SK-N-SH treated with all-trans-retinoic acid at 6 μM for 48 hours (cell line): Measurements from ENCODE around the gene DNAH7.

Experiments used
- CSDC2 ChIP-seq: fragments of 250-450 bp; sonication (Bioruptor Pico); IDR thresholded peaks from 2 replicates; pipeline ENCODE4 v1.5.0; 2020; ENCODE audit warnings: mild to moderate bottlenecking, moderate library complexity
- ISL1 ChIP-seq: fragments of 250-450 bp; sonication (Bioruptor Pico); IDR thresholded peaks from 2 replicates; pipeline ENCODE4 v2.1.2; 2022; ENCODE audit warnings: mild to moderate bottlenecking, moderate library complexity
- RARB ChIP-seq: fragments of 250-450 bp; sonication (Bioruptor Pico); IDR thresholded peaks from 2 replicates; pipeline ENCODE4 v1.8.0; 2021; ENCODE audit warnings: mild to moderate bottlenecking, moderate library complexity
- TCF4 ChIP-seq: fragments of 250-450 bp; sonication (Bioruptor Pico); IDR thresholded peaks from 2 replicates; pipeline ENCODE4 v1.8.0; 2021; ENCODE audit warnings: mild to moderate bottlenecking, moderate library complexity, borderline replicate concordance
- ZC3H10 ChIP-seq: fragments of 250-450 bp; sonication (Bioruptor Pico); IDR thresholded peaks from 2 replicates; pipeline ENCODE4 v1.5.1; 2021; ENCODE audit warnings: mild to moderate bottlenecking, moderate library complexity
- ZNF565 ChIP-seq: fragments of 450-650 bp; formaldehyde crosslinking; conservative IDR thresholded peaks from 2 replicates; pipeline ENCODE4 v1.5.0; 2020; ENCODE audit warnings: low read depth, mild to moderate bottlenecking, moderate library complexity
- TF ChIP-seq, protein P1 (sequence below): fragments of 250-450 bp; sonication (Bioruptor Pico); IDR thresholded peaks from 2 replicates; pipeline ENCODE4 v1.8.0; 2020; ENCODE audit warnings: mild to moderate bottlenecking, moderate library complexity, borderline replicate concordance

DNA sequence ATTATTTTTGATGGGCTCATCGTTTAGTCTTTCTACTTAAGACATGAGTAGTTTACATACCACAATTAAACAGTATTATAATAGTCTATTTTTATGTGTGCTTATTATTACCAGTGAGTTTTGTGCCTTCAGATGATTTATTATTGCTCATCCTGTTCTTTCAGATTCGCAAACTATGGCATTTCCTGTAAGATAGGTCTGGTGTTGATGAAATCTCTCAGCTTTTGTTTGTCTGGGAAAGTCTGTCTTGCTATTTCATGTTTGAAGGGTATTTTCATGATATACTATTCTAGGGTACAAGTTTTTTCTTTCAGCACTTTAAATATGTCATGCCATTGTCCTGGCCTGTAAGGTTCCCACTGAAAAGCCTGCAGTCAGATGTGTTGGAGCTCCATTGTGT lies 101.3 kb downstream of the DNAH7 start:
- TF ChIP-seq TCF4 (CRISPR knock-in tag): no peak
- no peak for TF ChIP-seq CSDC2 (CRISPR knock-in tag)
- TF ChIP-seq RARB (CRISPR knock-in tag): no peak
- no peak for TF ChIP-seq ISL1 (CRISPR knock-in tag)
- no peak for TF ChIP-seq ZNF565 (CRISPR knock-in tag)
- TF ChIP-seq ZC3H10: no peak
- TF ChIP-seq, protein P1, sequence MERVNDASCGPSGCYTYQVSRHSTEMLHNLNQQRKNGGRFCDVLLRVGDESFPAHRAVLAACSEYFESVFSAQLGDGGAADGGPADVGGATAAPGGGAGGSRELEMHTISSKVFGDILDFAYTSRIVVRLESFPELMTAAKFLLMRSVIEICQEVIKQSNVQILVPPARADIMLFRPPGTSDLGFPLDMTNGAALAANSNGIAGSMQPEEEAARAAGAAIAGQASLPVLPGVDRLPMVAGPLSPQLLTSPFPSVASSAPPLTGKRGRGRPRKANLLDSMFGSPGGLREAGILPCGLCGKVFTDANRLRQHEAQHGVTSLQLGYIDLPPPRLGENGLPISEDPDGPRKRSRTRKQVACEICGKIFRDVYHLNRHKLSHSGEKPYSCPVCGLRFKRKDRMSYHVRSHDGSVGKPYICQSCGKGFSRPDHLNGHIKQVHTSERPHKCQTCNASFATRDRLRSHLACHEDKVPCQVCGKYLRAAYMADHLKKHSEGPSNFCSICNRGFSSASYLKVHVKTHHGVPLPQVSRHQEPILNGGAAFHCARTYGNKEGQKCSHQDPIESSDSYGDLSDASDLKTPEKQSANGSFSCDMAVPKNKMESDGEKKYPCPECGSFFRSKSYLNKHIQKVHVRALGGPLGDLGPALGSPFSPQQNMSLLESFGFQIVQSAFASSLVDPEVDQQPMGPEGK: no peak
